PC-3 (cell line): Measurements from ENCODE around the gene TBC1D16. TPM values are rescaled to one million over a fixed set of nuclear protein-coding genes. Genes with fewer than 3 reads are reported as not detected.

Experiments used
- ATAC-seq: fragments of 200-7000 bp; cut with Tn5 transposase; 2 replicates; pipeline ENCODE4 v1.9.1; 2020; ENCODE audit warnings: mild to moderate bottlenecking, moderate library complexity
- BruUV-seq: library from RNA; stranded (reverse); fragments of 400-500 nt; replicated peaks from 2 replicates; lab custom pipeline; 2021; lab: Mats Ljungman, UMichigan
- CTCF ChIA-PET: fragments of 300-600 bp; sonication (Branson Sonifier 250); formaldehyde crosslinking; loops from one replicate; lab custom pipeline; 2022; ENCODE audit warnings: antibody characterized with exemption; lab: Charles Lee
- POLR2A ChIA-PET: fragments of 300-600 bp; sonication (Branson Sonifier 250); formaldehyde crosslinking; loops from one replicate; lab custom pipeline; 2022; ENCODE audit warnings: antibody characterized with exemption; ENCODE audit not compliant: unreplicated experiment; lab: Charles Lee
- DNase-seq: peaks from one replicate; pipeline ENCODE4 v3.0.0-alpha.2; 2015
- H2AFZ ChIP-seq: fragments of 300-600 bp; sonication (generic); 2 replicates; pipeline ENCODE4 v1.6.0; 2016; ENCODE audit warnings: antibody characterized with exemption, low read length
- H3F3A ChIP-seq: fragments of 300-600 bp; sonication (generic); one replicate; pipeline ENCODE4 v1.6.0; 2017; ENCODE audit warnings: antibody characterized with exemption, low read length, control low read depth, mild to moderate bottlenecking; ENCODE audit not compliant: unreplicated experiment
- H3K27ac ChIP-seq: fragments of 300-600 bp; sonication (generic); 2 replicates; pipeline ENCODE4 v1.5.1; 2016; ENCODE audit warnings: mild to moderate bottlenecking, low read length
- H3K27me3 ChIP-seq: fragments of 300-600 bp; sonication (generic); 2 replicates; pipeline ENCODE4 v1.6.1; 2016; ENCODE audit warnings: low read length, mixed read lengths
- H3K36me3 ChIP-seq: fragments of 300-600 bp; sonication (generic); 2 replicates; pipeline ENCODE4 v1.6.1; 2016; ENCODE audit warnings: low read depth, mixed run types, low read length, mixed read lengths
- H3K4me1 ChIP-seq: fragments of 300-600 bp; sonication (generic); 2 replicates; pipeline ENCODE4 v1.5.1; 2016; ENCODE audit warnings: low read length; ENCODE audit not compliant: insufficient read depth
- H3K4me2 ChIP-seq: fragments of 300-600 bp; sonication (generic); 2 replicates; pipeline ENCODE4 v1.6.0; 2016; ENCODE audit warnings: low read length
- H3K4me3 ChIP-seq: fragments of 300-600 bp; sonication (generic); 2 replicates; pipeline ENCODE4 v1.5.1; 2016; ENCODE audit warnings: mild to moderate bottlenecking, low read length, mixed read lengths
- H3K79me2 ChIP-seq: fragments of 300-600 bp; sonication (generic); 2 replicates; pipeline ENCODE4 v1.6.1; 2017; ENCODE audit warnings: low read length, mixed read lengths
- H3K9ac ChIP-seq: fragments of 300-600 bp; sonication (generic); 2 replicates; pipeline ENCODE4 v1.6.0; 2016; ENCODE audit warnings: mild to moderate bottlenecking, low read length
- H3K9me2 ChIP-seq: fragments of 300-600 bp; sonication (generic); replicated peaks from 2 replicates; pipeline ENCODE4 v1.6.1; 2016; ENCODE audit warnings: mixed run types, low read length, mixed read lengths
- H3K9me3 ChIP-seq: fragments of 300-600 bp; sonication (generic); 2 replicates; pipeline ENCODE4 v1.6.1; 2016; ENCODE audit warnings: low read length, mixed read lengths
- H4K20me1 ChIP-seq: fragments of 300-600 bp; sonication (generic); 2 replicates; pipeline ENCODE4 v1.6.1; 2016; ENCODE audit warnings: low read length, mixed read lengths
- CTCF ChIP-seq: fragments of 300-600 bp; sonication (generic); conservative IDR thresholded peaks from 2 replicates; pipeline ENCODE4 v1.5.1; 2017; ENCODE audit warnings: antibody characterized with exemption, low read depth, mild to moderate bottlenecking, low read length
- EZH2 ChIP-seq: fragments of 300-600 bp; sonication (generic); IDR thresholded peaks from one replicate; pipeline ENCODE4 v1.6.1; 2017; ENCODE audit warnings: antibody characterized with exemption, mild to moderate bottlenecking, low read length; ENCODE audit not compliant: unreplicated experiment
- EZH2phosphoT487 ChIP-seq: fragments of 300-600 bp; sonication (generic); IDR thresholded peaks from 2 replicates; pipeline ENCODE4 v1.6.1; 2018; ENCODE audit warnings: mild to moderate bottlenecking, antibody characterized with exemption, low read length, borderline replicate concordance
- intact Hi-C: fragments of 100-400 bp; cut with micrococcal nuclease; formaldehyde crosslinking; loops from 2 replicates; pipeline ENCODE4 v1.9.0; 2023
- total RNA-seq: library from RNA; depleted of rRNA; stranded (reverse); fragments of >200 nt; gene quantifications from 2 replicates; pipeline ENCODE4 v1.2.3, GENCODE V29; 2014

TBC1D16 gene
- total RNA-seq, 1 experiment from 2014 or later = 23.7 TPM

GRCh38 chr17:79934653-79934970 is 101.1 kb downstream of the TBC1D16 start:
- ChIA-PET POLR2A (no interaction called here), CTCF (no interaction called here)
- Histone ChIP-seq H3K36me3 (no peaks in the 10 kb centered on the region), H3K9me2 (no peaks in the 10 kb centered on the region), H3F3A (no peaks in the 10 kb centered on the region), H3K79me2 (no peaks in the 10 kb centered on the region), H3K27me3 (peaks cover 15% of the 10 kb centered on the region), H3K4me1 (peaks cover 15% of the 10 kb centered on the region), H3K4me3 (no peak overlapping the region), H3K27ac (no peak overlapping the region), H3K4me2 (no peak overlapping the region), H2AFZ (no peak overlapping the region), H3K9ac (no peak overlapping the region), H4K20me1 (no peaks in the 10 kb centered on the region), H3K9me3 (no peaks in the 10 kb centered on the region)
- BruUV-seq = no TSS peak
- TF ChIP-seq EZH2 (no peak), EZH2phosphoT487 (no peak), CTCF (no peak)
- intact Hi-C loops = loop anchor here (5.0 kb wide), 1 partner anchor 53 kb away; no protein-coding TSS in a partner anchor
- no peak for DNase-seq
- no peak for ATAC-seq

GRCh38 chr17:79933863-79934652 is 101.6 kb downstream of the TBC1D16 start:
- H3K27ac ChIP-seq = no peak overlapping the region
- intact Hi-C loops = loop anchor here (5.0 kb wide), 1 partner anchor 53 kb away; no protein-coding TSS in a partner anchor
- peaks cover 15% of the 10 kb centered on the region for H3K4me1 ChIP-seq
- BruUV-seq = no TSS peak
- DNase-seq (peak; percentile 73), ATAC-seq (peak; percentile 83)
- H4K20me1 ChIP-seq = no peaks in the 10 kb centered on the region
- H3K79me2 ChIP-seq = no peaks in the 10 kb centered on the region
- H3K9me2 ChIP-seq = no peaks in the 10 kb centered on the region
- H3K9ac ChIP-seq = no peak overlapping the region
- no peak overlapping the region for H3K4me3 ChIP-seq
- peak overlapping the region; percentile 29; the same call in 1 of the 2 replicates for H3K4me2 ChIP-seq
- H3F3A ChIP-seq = no peaks in the 10 kb centered on the region
- ChIA-PET POLR2A (no interaction called here), CTCF (no interaction called here)
- TF ChIP-seq EZH2 = no peak
- peak; percentile 38; the same call in 1 of the 2 replicates for TF ChIP-seq CTCF
- H3K27me3 ChIP-seq = peaks cover 20% of the 10 kb centered on the region
- H3K36me3 ChIP-seq = no peaks in the 10 kb centered on the region
- H3K9me3 ChIP-seq = no peaks in the 10 kb centered on the region
- no peak overlapping the region for H2AFZ ChIP-seq
